ENCODE measurements around the gene INPP5A.

The INPP5A gene

DNA sequence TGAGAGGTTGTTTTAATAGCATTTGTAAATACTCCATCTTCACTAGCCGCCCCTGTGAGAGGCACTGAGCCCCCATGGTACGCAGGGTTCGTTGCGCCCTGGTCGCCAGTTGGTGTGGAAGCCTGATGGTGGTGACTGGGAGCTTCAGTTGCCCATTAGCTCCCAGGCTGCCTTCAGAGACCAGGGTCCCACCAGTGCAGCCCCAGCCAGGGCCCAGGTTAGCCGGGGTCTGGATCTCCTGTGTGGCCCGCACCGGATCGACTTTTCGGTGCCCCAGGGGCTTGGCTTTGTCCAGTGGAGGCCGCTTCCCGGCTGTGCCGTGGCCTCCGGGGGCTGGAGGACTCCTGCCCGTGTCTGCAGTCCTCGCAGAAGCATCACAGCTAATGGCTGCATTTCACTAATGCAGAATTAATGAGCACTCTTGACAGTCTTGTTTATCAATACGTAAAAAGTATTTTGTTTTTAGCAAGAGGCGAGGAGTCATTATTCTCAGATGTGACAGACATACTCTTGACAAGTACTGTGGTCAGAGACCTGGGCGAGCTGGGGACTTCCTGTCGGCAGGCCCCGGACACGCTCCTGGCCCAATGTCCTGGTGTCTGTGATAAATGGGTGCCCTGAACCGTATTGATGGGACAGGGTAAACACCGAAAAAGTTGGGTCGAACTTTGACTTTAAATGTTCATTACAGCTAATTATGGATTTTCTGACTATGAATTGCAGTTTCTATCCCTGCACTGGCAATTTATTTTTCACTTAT is 148.5 kb downstream of the INPP5A start:
- Histone ChIP-seq H3K27ac (no peak overlapping the region), H3K9me3 (ENCODE audit: severe bottlenecking) (no peaks in the 10 kb centered on the region)

DNA sequence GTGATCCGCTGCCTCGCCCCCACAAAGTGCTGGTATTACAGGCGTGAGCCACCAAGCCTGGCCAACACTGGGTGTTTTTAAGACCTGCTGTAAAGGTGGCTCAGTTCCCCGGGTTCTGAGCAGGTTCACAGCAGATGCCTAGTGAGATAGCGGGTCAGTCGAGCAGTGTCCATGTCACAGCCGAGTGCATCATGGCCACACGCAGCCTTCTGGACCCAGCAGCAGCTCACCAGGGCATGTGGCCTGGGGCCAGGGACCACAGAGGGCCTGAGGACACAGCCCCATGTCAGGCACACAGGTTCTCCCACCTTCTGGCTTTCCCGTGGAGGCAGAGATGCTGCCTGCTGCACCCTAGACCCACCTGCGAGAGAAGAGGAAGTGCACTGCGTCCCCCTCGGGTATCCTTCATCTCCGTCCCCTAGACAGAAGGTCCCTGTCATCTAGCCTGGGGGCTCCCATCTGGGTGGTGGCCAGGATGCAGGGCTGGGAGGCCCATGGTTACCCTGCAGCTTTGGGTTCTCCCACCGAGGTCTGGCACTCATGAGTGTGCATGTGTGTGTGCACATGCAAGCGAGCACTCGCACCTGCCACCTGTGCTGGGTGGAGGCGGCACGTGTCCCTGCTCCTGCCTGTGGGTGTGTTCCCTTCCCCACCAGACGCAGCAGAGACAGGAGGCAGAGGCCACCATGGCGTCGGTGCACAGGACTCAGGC is 149.8 kb downstream of the INPP5A start:
- DNase-seq: no peak
- TF ChIP-seq, protein P1, sequence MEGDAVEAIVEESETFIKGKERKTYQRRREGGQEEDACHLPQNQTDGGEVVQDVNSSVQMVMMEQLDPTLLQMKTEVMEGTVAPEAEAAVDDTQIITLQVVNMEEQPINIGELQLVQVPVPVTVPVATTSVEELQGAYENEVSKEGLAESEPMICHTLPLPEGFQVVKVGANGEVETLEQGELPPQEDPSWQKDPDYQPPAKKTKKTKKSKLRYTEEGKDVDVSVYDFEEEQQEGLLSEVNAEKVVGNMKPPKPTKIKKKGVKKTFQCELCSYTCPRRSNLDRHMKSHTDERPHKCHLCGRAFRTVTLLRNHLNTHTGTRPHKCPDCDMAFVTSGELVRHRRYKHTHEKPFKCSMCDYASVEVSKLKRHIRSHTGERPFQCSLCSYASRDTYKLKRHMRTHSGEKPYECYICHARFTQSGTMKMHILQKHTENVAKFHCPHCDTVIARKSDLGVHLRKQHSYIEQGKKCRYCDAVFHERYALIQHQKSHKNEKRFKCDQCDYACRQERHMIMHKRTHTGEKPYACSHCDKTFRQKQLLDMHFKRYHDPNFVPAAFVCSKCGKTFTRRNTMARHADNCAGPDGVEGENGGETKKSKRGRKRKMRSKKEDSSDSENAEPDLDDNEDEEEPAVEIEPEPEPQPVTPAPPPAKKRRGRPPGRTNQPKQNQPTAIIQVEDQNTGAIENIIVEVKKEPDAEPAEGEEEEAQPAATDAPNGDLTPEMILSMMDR (IDR thresholded peaks at IDR 0.05; ENCODE audit: low read depth, low read length): no peak
- Histone ChIP-seq H3K27me3 (ENCODE audit: insufficient read depth, low read depth, severe bottlenecking) (no peaks in the 10 kb centered on the region), H3K27ac (no peak overlapping the region), H3K9me3 (ENCODE audit: severe bottlenecking) (no peaks in the 10 kb centered on the region), H3K4me3 (ENCODE audit: low read depth, low read length) (no peak overlapping the region), H3K36me3 (no peaks in the 10 kb centered on the region)

More for the DNA sequence above, 148.5 kb downstream of the INPP5A start:
- no peaks in the 10 kb centered on the region for H3K36me3 ChIP-seq
- no peak overlapping the region for H3K4me3 ChIP-seq (ENCODE audit: low read depth, low read length)
- no peaks in the 10 kb centered on the region for H3K27me3 ChIP-seq (ENCODE audit: insufficient read depth, low read depth, severe bottlenecking)
- TF ChIP-seq, protein P1 (IDR thresholded peaks at IDR 0.05; ENCODE audit: low read depth, low read length): no peak
- DNase-seq: no peak

DNA sequence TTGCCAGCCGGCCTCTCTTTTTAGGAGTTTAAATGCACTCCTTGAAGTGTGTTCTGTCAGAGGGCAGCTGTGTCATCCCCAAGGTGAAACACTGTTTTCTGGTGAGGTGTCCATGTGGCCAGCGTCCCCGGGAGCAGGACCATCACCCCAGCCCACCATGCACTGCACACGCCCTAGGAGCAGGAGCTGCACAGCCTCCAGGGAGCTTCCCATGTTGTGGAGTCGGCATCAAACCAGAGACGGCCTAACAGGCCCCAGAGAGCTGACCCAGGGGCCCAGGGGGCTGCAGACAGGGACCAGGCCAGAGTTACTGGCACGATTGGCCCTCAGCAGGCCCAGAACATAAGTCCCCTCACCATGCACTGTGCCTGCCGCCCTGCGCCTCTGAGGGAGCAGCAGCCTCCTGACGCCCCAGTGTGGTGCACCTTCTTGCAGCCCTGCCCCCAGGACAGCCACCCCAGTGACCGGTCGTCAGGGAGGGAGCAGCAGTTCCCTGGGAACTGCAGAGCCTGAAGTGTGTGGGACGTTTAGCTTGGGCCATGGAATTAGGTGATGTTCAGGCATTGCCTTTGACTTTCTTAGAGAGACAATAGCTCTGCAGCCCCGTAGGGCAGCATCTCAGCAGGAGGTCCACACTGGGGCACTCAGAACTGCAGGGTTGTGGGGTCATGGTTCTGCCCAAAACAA is 150.4 kb downstream of the INPP5A start:
- TF ChIP-seq, protein P1 (IDR thresholded peaks at IDR 0.05; ENCODE audit: low read depth, low read length): no peak
- no peaks in the 10 kb centered on the region for H3K36me3 ChIP-seq
- H3K27me3 ChIP-seq (ENCODE audit: insufficient read depth, low read depth, severe bottlenecking): no peaks in the 10 kb centered on the region
- no peaks in the 10 kb centered on the region for H3K9me3 ChIP-seq (ENCODE audit: severe bottlenecking)
- DNase-seq: no peak
- H3K4me3 ChIP-seq (ENCODE audit: low read depth, low read length): no peak overlapping the region
- H3K27ac ChIP-seq: no peak overlapping the region

DNA sequence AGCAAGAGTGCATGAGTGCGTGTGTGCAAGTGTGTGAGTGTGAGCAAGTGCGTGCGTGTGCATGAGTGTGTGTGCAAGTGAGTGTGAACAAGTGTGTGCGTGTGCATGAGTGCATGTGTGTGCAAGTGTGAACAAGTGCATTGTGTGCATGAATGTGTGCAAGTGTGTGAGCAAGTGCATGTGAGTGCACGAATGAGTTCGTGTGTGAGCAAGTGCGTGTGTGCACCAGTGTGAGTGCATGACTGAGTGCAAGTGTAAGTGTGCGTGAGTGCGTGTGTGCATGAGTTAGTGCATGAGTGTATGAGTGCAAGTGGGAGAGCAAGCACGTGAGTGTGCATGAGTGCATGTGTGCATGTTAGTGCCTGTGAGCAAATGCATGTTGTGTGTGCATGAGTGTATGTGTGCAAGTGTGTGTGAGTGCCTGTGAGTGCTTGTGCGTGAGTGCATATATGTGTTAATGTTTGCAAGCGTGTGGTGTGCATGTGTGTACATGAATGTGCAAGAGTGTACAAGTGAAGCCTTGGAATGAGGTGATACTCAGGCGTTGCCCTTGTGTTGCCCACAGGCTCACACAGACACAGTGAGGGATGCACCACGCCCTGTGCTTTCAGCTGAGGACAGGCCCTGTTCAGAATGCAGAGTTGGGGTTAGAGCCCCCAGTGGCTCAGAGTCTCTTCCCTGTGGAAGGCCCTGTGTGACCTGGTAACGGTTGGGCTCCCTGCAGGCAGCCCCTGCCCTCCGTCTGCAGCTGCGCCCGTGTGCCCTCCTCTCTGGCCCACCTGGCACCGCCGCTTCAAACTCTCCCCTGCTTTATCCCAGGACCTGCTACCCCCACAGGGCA is 151.2 kb downstream of the INPP5A start:
- Histone ChIP-seq H3K36me3 (no peaks in the 10 kb centered on the region), H3K27ac (no peak overlapping the region), H3K27me3 (ENCODE audit: insufficient read depth, low read depth, severe bottlenecking) (no peaks in the 10 kb centered on the region), H3K9me3 (ENCODE audit: severe bottlenecking) (no peaks in the 10 kb centered on the region), H3K4me3 (ENCODE audit: low read depth, low read length) (no peak overlapping the region)
- TF ChIP-seq, protein P1 (IDR thresholded peaks at IDR 0.05; ENCODE audit: low read depth, low read length): no peak
- DNase-seq: no peak

DNA sequence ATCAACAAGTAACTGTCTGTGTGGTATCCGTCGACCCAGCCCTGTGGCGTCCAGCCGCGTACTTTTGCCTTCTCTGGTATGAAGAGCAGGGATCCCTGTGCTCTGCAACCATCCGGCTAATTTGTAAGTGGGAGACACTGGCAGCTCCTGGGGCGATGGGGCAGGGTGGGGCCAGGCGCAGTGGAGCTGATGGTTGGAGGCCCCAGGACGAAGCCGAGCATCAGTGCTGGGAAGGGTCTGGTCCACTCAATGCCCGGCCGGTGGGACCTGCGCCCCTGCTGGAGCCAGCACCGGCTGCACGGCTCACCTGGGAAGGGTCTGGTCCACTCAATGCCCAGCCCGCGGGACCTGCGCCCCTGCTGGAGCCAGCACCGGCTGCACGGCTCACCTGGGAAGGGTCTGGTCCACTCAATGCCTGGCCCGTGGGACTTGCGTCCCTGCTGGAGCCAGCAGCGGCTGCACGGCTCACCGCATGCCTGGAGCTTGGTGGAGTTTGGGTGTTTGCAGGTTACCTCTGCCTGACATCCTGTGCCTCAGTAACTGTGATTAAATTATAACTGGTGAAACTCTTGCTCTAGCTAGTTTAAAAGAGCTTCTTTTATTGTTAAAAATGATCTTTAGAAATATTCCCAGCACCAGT is 152.3 kb downstream of the INPP5A start:
- Histone ChIP-seq H3K36me3 (no peaks in the 10 kb centered on the region), H3K4me3 (ENCODE audit: low read depth, low read length) (no peak overlapping the region), H3K9me3 (ENCODE audit: severe bottlenecking) (no peaks in the 10 kb centered on the region), H3K27me3 (ENCODE audit: insufficient read depth, low read depth, severe bottlenecking) (no peaks in the 10 kb centered on the region), H3K27ac (no peak overlapping the region)
- no peak for DNase-seq
- TF ChIP-seq, protein P1 (IDR thresholded peaks at IDR 0.05; ENCODE audit: low read depth, low read length): no peak

Data from WERI-Rb-1 (cell line).